ENCODE data around the gene FABP3.

FABP3 gene

DNA sequence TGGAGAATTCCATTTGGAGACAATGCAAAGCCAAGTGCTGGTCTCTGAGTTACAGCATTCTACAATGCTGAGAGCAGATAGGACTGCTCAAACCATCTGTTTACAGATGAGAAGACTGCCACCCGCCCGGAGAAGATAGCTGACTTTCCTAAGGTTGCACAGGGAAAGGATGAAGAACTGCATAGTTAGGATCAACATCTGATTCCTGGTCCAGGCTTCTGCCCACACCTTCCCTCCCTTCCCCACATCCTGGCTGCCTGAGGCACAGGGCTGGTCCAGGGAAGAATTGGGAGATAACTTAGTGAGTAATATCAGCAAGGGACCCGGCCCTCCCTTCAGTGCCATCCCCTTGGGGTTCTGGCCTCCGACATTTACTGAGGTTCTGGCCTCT, 42.1 kb upstream of the FABP3 start:
- no peaks in the 10 kb centered on the region for H4K20me1 ChIP-seq (ENCODE audit: insufficient read depth, low read length)
- H3K4me2 ChIP-seq (ENCODE audit: low read length), result no peak overlapping the region
- no peak overlapping the region for H2AFZ ChIP-seq (ENCODE audit: low read depth, low read length)
- no peaks in the 10 kb centered on the region for H3K79me2 ChIP-seq (ENCODE audit: low read length)
- H3K27ac ChIP-seq (ENCODE audit: low read length), result no peak overlapping the region
- H3K27me3 ChIP-seq (ENCODE audit: low read depth, low read length), result peaks cover 8% of the 10 kb centered on the region
- no peaks in the 10 kb centered on the region for H3K9me3 ChIP-seq (ENCODE audit: insufficient read depth, low read length)
- H3K9ac ChIP-seq (ENCODE audit: low read length), result no peak overlapping the region
- H3K36me3 ChIP-seq (replicated peaks; ENCODE audit: low read depth, low read length), result no peaks in the 10 kb centered on the region
- no peak overlapping the region for H3K4me3 ChIP-seq (ENCODE audit: low read length)
- H3K4me1 ChIP-seq (ENCODE audit: low read length), result peaks cover 6% of the 10 kb centered on the region
- no peak for TF ChIP-seq EZH2phosphoT487 (IDR thresholded peaks at IDR 0.05; ENCODE audit: low read depth)
- TF ChIP-seq CTCF (IDR thresholded peaks at IDR 0.05; ENCODE audit: low read depth, low read length), result no peak

- no peaks in the 10 kb centered on the region for H3K79me2 ChIP-seq (ENCODE audit: low read length)
- H3K4me1 ChIP-seq (ENCODE audit: low read length), result peaks cover 2% of the 10 kb centered on the region; the same call in 1 of the 2 replicates
- no peaks in the 10 kb centered on the region for H4K20me1 ChIP-seq (ENCODE audit: insufficient read depth, low read length)
- peak overlapping the region; percentile 74 for H3K9ac ChIP-seq (ENCODE audit: low read length)
- H3K4me3 ChIP-seq (ENCODE audit: low read length), result peak overlapping the region; percentile 93
- H3K27ac ChIP-seq (ENCODE audit: low read length), result no peak overlapping the region
- TF ChIP-seq CTCF (IDR thresholded peaks at IDR 0.05; ENCODE audit: low read depth, low read length) (no peak), EZH2phosphoT487 (IDR thresholded peaks at IDR 0.05; ENCODE audit: low read depth) (no peak)
- no peaks in the 10 kb centered on the region for H3K36me3 ChIP-seq (replicated peaks; ENCODE audit: low read depth, low read length)
- H2AFZ ChIP-seq (ENCODE audit: low read depth, low read length), result peak overlapping the region; percentile 83; the same call in 1 of the 2 replicates
- peak overlapping the region; percentile 94 for H3K4me2 ChIP-seq (ENCODE audit: low read length)
- peaks cover 8% of the 10 kb centered on the region for H3K27me3 ChIP-seq (ENCODE audit: low read depth, low read length)
- H3K9me3 ChIP-seq (ENCODE audit: insufficient read depth, low read length), result no peaks in the 10 kb centered on the region
Observed at GRCh38 chr1:31413405-31414001, 40.6 kb upstream of the FABP3 start.

DNA sequence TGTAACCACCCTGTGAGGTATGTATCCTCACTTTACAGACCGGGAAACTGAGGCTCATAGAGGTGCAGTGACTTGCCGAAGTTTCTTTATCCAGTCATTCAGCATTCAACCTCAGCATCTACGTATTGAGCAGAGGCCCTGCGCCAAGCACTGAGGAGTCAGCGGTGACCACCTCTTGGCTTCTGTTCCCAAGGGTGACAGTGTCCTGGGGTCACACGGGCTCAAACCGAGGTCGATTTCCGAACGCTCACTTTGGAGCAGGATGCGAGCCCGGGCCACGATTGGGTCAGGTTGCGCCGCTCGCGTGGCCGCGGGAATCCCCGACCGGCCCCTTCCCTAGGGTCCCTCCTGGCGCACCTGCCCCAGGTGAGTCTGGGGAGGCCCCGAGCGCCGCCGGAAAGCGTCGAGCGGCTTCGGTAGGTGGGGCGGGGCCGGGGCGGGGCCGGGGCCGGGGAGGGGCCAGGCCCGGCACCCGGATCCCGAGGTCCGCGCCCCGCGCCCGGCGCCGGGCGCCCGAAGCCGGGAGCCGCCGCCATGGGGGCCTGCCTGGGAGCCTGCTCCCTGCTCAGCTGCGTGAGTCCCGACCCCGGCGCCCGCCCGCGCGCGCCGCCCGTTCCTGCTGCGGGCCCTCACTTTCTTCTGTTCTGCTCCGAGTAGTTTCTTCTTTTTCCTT, 40.0 kb upstream of the FABP3 start, which contains the start of gene SERINC2:
SERINC2 (plus strand) TSS at position 482 of the 673 bp plus-strand sequence; CDS start at position 535, 53 bp downstream.
- H3K36me3 ChIP-seq (replicated peaks; ENCODE audit: low read depth, low read length), result no peaks in the 10 kb centered on the region
- H3K27me3 ChIP-seq (ENCODE audit: low read depth, low read length), result peaks cover 8% of the 10 kb centered on the region
- no peaks in the 10 kb centered on the region for H3K9me3 ChIP-seq (ENCODE audit: insufficient read depth, low read length)
- H3K9ac ChIP-seq (ENCODE audit: low read length), result peak within 1 kb of the TSS; percentile 74
- TF ChIP-seq CTCF (IDR thresholded peaks at IDR 0.05; ENCODE audit: low read depth, low read length) (no peak), EZH2phosphoT487 (IDR thresholded peaks at IDR 0.05; ENCODE audit: low read depth) (no peak)
- H3K4me2 ChIP-seq (ENCODE audit: low read length), result peak within 1 kb of the TSS; percentile 94
- peak within 1 kb of the TSS; percentile 83; the same call in 1 of the 2 replicates for H2AFZ ChIP-seq (ENCODE audit: low read depth, low read length)
- no peaks in the 10 kb centered on the region for H3K79me2 ChIP-seq (ENCODE audit: low read length)
- H4K20me1 ChIP-seq (ENCODE audit: insufficient read depth, low read length), result no peaks in the 10 kb centered on the region
- peak within 1 kb of the TSS; percentile 93 for H3K4me3 ChIP-seq (ENCODE audit: low read length)
- H3K4me1 ChIP-seq (ENCODE audit: low read length), result peaks cover 2% of the 10 kb centered on the region; the same call in 1 of the 2 replicates
- H3K27ac ChIP-seq (ENCODE audit: low read length), result no peak within 1 kb of the TSS

- Histone ChIP-seq H3K27me3 (ENCODE audit: low read depth, low read length) (peaks cover 8% of the 10 kb centered on the region), H3K4me3 (ENCODE audit: low read length) (no peak overlapping the region), H3K9me3 (ENCODE audit: insufficient read depth, low read length) (no peaks in the 10 kb centered on the region), H2AFZ (ENCODE audit: low read depth, low read length) (no peak overlapping the region), H3K4me1 (ENCODE audit: low read length) (peaks cover 1% of the 10 kb centered on the region; the same call in 1 of the 2 replicates), H3K27ac (ENCODE audit: low read length) (no peak overlapping the region), H3K79me2 (ENCODE audit: low read length) (no peaks in the 10 kb centered on the region), H4K20me1 (ENCODE audit: insufficient read depth, low read length) (no peaks in the 10 kb centered on the region), H3K4me2 (ENCODE audit: low read length) (no peak overlapping the region), H3K9ac (ENCODE audit: low read length) (no peak overlapping the region), H3K36me3 (replicated peaks; ENCODE audit: low read depth, low read length) (no peaks in the 10 kb centered on the region)
- no peak for TF ChIP-seq EZH2phosphoT487 (IDR thresholded peaks at IDR 0.05; ENCODE audit: low read depth)
- no peak for TF ChIP-seq CTCF (IDR thresholded peaks at IDR 0.05; ENCODE audit: low read depth, low read length)
Observed at GRCh38 chr1:31412205-31412604, 39.3 kb upstream of the FABP3 start.
